Activated CD4-positive, alpha-beta T cell treated with anti-CD3 and anti-CD28 coated beads, Interleukin-2, amount 50 U/mL, for 24 hours (primary cell): ENCODE data around the gene TRMT112.

Source experiments
- DNase-seq, 2 donors: peaks; one replicate each; pipeline ENCODE4 v3.0.0-alpha.2; 2020; ENCODE audit warnings: low read depth in 1 of 2, low spot score in 1 of 2

The TRMT112 gene

GRCh38 chr11:64317325-64317960 lies at the start of gene TRMT112:
TSS of gene TRMT112 (minus strand) at chr11:64317559. CDS start at chr11:64317526, 33 bp downstream.
- DNase-seq = peak; percentile 86 to 99

DNA sequence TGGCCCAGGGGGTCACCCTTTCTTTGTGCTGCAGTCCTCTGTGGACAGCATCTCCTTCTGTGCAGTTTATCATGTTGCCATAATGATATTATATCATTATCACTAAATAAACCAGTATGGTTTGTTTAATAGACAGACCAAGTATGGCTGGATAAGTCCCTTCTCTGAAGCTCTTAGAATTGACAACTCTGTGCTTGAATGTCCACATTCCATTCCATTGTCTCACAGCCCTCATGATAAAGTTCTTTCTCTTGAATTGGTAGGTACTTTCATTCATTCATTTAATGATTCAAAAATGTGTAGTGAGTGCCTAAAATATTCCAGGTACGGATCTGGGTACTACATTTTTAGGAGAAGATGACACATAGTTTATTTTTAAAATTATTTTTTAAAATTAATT lies 49.4 kb upstream of the TRMT112 start:
- DNase-seq = no peak

GRCh38 chr11:64364911-64365310 lies 47.6 kb upstream of the TRMT112 start:
- no peak for DNase-seq

DNA sequence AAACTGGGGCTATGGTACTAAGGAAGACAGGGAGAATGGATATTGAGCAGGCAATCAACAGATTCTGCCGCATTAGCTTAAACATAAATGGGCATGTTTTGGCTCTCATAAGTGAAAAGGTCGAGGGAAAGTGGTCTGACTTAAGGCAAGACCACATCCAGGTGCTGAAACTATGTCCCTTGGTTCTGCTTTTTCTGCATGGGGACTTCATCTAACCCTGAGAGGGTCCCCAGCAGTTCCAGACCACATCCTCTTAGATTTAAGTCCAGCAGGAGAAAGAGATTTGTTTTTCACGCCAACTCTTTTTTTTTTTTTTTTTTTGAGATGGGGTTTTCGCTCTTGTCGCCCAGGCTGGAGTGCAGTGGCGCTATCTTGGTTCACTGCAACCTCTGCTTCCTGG lies 47.1 kb upstream of the TRMT112 start:
- no peak for DNase-seq

DNA sequence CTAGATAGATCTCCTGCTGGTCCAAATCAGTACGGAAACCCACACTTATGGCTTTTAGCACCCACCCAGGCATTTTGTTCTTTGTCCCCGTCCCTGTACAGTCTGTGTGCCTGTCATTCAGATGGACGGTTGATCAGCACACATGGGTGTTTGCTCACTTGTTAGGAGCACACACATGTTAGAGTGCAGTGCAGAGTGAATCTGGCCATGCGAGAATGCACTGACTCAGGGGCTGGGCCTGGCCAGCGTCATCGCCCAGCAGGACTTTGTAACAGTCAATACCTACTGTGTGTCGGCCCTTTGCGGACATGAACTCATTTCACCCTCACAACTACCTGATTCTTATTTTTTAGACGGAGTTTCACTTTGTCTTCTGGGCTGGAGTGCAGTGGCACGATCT lies 45.0 kb upstream of the TRMT112 start:
- DNase-seq = no peak

GRCh38 chr11:64361659-64362058 lies 44.3 kb upstream of the TRMT112 start:
- DNase-seq = no peak

- no peak for DNase-seq
These were observed 43.1 kb upstream of the TRMT112 start for GRCh38 chr11:64360448-64360921.

GRCh38 chr11:64359712-64360445 lies 42.5 kb upstream of the TRMT112 start:
- no peak for DNase-seq

DNA sequence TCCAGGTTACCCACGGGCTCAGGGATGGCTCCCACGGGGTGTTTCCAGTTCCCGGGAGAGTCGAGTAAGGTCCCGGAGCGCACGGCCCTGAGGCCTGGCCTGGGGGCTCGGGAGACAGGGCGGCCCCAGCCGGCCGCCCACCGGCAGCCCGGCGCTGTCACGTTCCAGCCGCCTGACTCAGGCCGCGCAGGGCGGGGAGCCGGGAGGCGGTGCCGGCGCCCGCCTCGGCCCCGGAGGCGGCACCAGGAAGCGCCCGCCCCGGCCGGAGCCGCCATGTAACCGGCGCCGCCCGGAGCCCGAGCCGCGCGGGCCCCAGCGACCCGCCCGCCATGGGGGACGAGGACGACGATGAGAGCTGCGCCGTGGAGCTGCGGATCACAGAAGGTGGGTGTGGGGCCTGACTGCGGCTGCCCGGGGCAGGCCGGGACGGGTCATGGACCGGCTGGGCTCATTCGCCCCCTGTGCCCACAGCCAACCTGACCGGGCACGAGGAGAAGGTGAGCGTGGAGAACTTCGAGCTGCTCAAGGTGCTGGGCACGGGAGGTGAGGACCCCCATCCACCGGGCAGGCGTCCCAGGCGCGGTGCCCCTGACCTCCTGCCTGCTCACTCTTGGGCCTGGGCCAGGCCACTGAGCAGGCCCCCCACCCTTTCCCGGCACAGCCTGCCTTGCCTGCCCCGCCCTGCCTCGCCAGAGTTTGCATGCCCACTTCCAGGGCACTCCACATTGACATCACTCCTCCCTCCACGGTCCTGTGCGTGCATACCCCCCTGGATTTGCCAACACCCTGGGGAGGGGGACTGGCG lies 41.8 kb upstream of the TRMT112 start, which contains the start of gene RPS6KA4:
TSS of gene RPS6KA4 (plus strand) at position 256 of the 805 bp plus-strand sequence. CDS start at position 330, 74 bp downstream.
- DNase-seq = no peak

DNA sequence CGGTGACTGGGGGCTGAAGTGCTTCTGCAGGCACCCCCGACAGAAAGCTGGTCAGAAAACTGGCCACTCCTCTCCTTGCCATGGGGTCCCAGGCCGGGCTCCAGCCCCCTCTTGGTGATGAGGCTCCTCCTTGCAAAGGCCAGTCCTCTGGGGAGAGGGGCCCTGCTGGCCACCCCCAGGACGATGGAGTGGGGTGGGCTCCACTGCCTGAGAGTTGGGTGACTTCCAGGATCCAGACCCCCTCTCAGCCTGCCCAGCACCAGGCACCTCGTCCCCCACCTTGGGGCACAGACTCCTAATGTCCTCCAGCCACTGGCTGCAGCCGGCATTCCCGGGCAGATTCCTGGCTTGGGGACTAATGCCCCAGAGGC lies 41.2 kb upstream of the TRMT112 start:
- DNase-seq = no peak

DNA sequence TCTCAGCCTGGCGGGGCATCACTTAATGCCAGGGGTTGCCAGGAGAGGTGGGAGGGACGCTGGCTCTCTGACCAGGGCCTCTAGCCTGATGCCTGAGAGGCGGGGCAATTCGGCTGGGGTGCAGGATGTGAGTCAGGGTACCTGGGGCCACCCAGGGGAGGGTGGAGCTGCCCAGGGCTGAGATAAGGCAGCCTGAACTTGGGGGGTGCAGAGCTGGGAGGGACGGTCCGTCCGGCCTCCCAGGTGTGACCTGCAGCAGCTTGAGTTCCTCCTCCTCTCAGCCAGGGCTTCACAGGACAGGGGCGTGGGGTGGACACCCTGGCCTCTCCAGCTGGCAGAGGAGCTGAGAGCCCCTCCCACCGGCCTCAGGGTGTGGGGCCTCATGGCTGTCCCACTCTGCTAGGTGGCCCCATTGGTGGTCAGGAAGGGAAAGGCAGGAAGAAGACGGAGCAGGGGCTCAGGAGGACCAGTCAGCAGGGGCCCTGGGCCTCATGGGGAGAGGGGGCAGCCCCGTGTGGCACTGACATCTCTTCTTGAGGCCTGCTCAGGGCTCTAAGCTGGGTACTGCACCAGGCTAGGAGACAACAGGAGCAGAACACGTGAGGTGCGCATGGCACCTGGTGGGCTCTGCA lies 40.7 kb upstream of the TRMT112 start:
- DNase-seq = no peak

GRCh38 chr11:64357446-64357845 lies 40.1 kb upstream of the TRMT112 start:
- no peak for DNase-seq

DNA sequence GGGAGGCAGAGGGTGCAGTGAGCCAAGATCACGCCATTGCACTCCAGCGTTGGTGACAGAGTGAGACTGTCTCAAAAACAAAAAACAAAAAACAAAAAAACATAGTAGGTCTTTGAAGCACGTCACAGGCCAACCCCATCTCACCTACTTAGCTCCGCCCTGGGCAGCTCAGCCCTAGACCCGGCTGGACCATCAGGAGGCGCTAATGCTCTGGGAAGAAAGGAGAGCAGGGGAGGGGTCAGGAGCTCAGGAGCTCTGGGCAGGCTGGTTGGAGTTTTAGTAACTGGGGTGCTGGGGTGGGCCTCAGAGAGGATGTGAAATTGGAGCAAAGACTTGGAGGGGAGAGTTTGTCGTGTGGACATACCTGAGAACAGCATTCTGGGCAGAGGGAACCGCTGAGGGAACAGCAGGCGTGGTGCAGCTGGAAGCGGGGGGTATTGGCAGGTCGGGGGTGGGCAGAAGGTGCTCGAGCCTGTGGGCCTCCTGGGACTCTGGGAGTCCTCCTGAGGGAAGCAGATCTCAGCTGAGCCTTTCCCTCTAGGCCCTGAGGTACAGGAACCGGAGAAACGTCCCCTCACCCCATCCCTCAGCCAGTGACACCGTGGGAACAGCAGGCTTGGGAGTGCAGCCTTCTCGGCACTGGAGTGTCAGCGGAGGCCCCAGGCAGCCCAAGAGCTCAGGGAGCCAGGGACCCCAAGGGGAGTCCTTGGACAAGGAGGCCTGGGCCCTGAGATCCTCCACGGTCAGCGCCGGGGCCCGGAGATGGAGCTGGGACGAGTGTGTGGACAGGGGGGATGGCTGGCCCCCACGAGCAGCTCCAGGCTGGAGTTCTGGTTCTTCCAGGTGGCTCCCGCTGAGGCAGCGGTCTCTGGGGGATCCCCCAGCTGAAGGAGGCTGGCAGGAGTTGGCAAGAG lies 39.4 kb upstream of the TRMT112 start:
- no peak for DNase-seq

- no peak for DNase-seq
These were observed 38.0 kb upstream of the TRMT112 start for GRCh38 chr11:64355078-64355940.

- DNase-seq = no peak
These were observed 36.6 kb upstream of the TRMT112 start for GRCh38 chr11:64353715-64354506.

GRCh38 chr11:64352995-64353714 lies 35.8 kb upstream of the TRMT112 start:
- no peak for DNase-seq

DNA sequence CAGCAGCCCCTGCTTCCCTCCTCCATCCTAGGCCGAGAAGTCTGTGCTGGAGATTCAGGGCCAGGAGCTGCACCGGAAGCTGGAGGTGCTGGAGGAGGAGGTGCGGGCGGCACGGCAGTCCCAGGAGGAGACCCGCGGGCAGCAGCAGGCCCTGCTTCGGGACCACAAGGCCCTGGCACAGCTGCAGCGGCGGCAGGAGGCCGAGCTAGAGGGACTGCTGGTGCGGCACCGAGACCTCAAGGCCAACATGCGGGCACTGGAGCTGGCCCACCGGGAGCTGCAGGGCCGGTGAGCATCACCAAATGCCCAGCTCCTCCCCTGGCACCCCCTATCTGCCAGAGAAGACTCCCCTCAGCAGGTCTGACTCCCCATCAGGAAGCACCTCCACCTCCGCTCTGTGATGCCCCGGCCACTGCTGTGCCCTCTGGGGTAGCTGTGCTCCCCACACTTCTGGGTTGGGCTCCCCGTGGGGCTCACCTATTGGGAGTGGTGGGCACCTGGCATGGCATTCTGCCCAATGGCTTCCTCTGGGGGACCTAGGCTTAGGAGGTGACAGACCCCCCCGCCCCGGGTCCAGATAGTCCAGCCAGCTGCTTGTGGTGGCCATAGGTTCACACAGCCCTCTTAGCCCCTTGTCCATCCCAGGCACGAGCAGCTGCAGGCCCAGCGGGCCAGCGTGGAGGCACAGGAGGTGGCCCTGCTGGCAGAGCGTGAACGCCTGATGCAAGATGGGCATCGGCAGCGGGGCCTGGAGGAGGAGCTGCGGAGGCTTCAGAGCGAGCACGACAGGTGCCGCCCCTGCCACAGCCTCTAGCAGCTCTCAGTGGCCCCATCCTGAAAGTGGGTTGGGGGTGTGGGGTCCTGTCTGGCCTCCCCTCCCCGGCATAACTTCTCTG lies 35.0 kb upstream of the TRMT112 start:
- DNase-seq = no peak
